Ishikawa (cell line): ENCODE results near the gene TNRC6A.

Experiments used
- CEBPB ChIP-seq: IDR thresholded peaks from 2 replicates; pipeline ENCODE4 v1.6.1; 2012
- CREB1 ChIP-seq: IDR thresholded peaks from 2 replicates; pipeline ENCODE4 v1.6.1; 2012; ENCODE audit warnings: low read depth
- EGR1 ChIP-seq: IDR thresholded peaks from 2 replicates; pipeline ENCODE4 v1.6.1; 2012
- EP300 ChIP-seq: IDR thresholded peaks from 2 replicates; pipeline ENCODE4 v1.6.1; 2012; ENCODE audit warnings: borderline replicate concordance
- FOXM1 ChIP-seq: IDR thresholded peaks from 2 replicates; pipeline ENCODE4 v1.6.1; 2012; ENCODE audit warnings: low read depth, borderline replicate concordance
- NFIC ChIP-seq: IDR thresholded peaks from 2 replicates; pipeline ENCODE4 v1.6.1; 2012
- RAD21 ChIP-seq: IDR thresholded peaks from 2 replicates; pipeline ENCODE4 v1.6.1; 2012; ENCODE audit warnings: low read depth
- TAF1 ChIP-seq: IDR thresholded peaks from 2 replicates; pipeline ENCODE4 v1.6.1; 2012; ENCODE audit warnings: low read depth, mild to moderate bottlenecking
- TCF12 ChIP-seq: IDR thresholded peaks from 2 replicates; pipeline ENCODE4 v1.6.1; 2012; ENCODE audit warnings: low read depth
- TEAD4 ChIP-seq: IDR thresholded peaks from 2 replicates; pipeline ENCODE4 v1.6.1; 2012
- YY1 ChIP-seq: IDR thresholded peaks from 2 replicates; pipeline ENCODE4 v1.6.1; 2012; ENCODE audit warnings: low read depth
- ZBTB7A ChIP-seq: IDR thresholded peaks from 2 replicates; pipeline ENCODE4 v1.6.1; 2012; ENCODE audit warnings: low read depth
- TF ChIP-seq, protein P1 (sequence below): IDR thresholded peaks from 2 replicates; pipeline ENCODE4 v1.6.1; 2012
- TF ChIP-seq, protein P2 (sequence below): IDR thresholded peaks from 2 replicates; pipeline ENCODE4 v1.6.1; 2012; ENCODE audit warnings: low read depth, mild to moderate bottlenecking
- TF ChIP-seq, protein P3 (sequence below): IDR thresholded peaks from 2 replicates; pipeline ENCODE4 v1.6.1; 2012

The TNRC6A gene

DNA sequence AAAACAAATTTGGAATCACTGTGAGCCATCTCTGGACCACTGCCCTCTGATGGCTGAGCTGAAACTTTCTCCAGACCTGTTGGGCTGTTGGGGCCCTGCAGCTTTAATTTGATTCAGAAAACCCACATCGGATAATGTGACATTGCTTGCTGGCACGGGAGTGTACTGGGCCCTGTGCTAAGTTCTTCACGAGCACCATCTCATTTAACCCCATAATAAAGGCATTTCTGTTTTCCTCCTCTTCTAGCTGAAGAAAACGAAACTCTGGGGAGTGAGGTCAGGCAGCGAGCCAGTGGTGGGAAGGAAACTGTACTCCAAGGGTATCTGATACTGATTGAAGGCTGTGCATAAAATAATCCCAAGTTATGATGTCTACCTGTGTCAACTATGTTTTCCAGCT is 34.5 kb upstream of the TNRC6A start:
- TF ChIP-seq TAF1, result no peak
- TF ChIP-seq, protein P1, sequence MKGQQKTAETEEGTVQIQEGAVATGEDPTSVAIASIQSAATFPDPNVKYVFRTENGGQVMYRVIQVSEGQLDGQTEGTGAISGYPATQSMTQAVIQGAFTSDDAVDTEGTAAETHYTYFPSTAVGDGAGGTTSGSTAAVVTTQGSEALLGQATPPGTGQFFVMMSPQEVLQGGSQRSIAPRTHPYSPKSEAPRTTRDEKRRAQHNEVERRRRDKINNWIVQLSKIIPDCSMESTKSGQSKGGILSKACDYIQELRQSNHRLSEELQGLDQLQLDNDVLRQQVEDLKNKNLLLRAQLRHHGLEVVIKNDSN, result no peak
- TF ChIP-seq, protein P2, sequence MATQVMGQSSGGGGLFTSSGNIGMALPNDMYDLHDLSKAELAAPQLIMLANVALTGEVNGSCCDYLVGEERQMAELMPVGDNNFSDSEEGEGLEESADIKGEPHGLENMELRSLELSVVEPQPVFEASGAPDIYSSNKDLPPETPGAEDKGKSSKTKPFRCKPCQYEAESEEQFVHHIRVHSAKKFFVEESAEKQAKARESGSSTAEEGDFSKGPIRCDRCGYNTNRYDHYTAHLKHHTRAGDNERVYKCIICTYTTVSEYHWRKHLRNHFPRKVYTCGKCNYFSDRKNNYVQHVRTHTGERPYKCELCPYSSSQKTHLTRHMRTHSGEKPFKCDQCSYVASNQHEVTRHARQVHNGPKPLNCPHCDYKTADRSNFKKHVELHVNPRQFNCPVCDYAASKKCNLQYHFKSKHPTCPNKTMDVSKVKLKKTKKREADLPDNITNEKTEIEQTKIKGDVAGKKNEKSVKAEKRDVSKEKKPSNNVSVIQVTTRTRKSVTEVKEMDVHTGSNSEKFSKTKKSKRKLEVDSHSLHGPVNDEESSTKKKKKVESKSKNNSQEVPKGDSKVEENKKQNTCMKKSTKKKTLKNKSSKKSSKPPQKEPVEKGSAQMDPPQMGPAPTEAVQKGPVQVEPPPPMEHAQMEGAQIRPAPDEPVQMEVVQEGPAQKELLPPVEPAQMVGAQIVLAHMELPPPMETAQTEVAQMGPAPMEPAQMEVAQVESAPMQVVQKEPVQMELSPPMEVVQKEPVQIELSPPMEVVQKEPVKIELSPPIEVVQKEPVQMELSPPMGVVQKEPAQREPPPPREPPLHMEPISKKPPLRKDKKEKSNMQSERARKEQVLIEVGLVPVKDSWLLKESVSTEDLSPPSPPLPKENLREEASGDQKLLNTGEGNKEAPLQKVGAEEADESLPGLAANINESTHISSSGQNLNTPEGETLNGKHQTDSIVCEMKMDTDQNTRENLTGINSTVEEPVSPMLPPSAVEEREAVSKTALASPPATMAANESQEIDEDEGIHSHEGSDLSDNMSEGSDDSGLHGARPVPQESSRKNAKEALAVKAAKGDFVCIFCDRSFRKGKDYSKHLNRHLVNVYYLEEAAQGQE, result no peak
- no peak for TF ChIP-seq EGR1
- no peak for TF ChIP-seq ZBTB7A
- no peak for TF ChIP-seq YY1
- no peak for TF ChIP-seq NFIC

DNA sequence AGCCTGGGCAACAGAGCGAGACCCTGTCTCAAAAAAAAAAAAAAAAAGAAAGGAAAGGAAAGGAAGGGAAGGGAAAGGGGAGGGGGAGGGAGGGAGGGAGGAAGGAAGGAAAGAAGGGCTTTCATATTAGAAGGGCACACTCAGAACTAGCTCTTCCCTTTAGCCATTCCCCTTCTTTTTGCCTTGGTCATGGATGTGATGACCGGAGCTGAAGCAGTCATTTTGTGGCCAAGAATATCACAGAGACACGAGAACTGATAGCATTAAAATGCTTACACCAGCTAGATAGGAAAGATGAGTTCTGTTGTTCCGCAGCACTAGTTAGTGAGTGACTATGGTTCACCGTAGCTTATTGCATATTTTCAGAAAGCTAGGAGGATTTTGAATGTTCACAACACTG is 32.8 kb upstream of the TNRC6A start:
- TF ChIP-seq EP300 (no peak), NFIC (no peak), FOXM1 (no peak), CREB1 (no peak), TEAD4 (no peak), YY1 (no peak), RAD21 (no peak), TAF1 (no peak), ZBTB7A (no peak), TCF12 (no peak), CEBPB (no peak), EGR1 (no peak)
- TF ChIP-seq, protein P3, sequence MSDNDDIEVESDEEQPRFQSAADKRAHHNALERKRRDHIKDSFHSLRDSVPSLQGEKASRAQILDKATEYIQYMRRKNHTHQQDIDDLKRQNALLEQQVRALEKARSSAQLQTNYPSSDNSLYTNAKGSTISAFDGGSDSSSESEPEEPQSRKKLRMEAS, result no peak
- TF ChIP-seq, protein P2, result no peak
- TF ChIP-seq, protein P1, result no peak

DNA sequence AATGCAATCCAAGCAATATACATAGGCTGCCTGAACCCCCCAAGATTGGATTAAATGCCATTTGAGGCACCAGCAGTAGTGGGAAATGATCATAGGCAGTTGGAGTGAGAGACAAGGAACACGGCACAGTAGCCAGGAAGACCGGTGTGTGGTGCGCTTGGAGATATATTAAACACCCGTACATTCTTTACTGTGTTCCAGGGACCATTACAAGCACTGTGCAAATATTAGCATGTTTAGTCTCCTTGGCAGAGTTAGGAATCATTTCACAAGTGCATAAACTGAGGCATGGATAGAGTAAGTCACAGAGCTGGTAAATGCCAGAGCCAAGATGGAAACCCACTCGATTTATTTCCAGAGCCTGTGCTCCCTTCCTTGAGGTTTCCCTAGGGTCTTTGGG is 31.1 kb upstream of the TNRC6A start:
- no peak for TF ChIP-seq TAF1

DNA sequence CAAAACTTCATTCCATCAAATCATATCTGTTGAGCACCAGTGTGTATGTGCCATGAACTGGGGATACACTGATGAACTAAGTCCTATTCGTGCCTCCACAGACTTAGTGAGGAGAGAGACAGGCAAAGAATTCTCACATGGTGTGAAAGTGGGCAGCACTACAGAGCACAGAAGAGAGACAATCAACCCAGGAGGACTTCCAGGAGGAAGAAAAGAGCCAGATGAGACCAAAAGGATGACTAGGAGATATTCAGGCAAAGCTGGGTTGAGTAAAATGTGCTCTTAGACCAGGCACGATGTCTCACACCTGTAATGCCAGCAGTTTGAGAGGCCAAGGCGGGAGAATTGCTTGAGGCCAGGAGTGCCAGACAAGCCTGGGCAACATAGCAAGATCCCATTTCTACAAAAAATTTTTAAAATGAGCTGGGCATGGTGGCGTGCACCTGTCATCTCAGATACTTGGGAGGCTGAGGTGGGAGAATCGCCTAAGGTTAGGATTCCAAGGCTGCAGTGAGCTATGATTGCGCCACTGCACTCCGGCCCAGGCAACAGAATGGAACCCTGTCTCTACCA is 30.2 kb upstream of the TNRC6A start:
- TF ChIP-seq EGR1 (no peak), TCF12 (no peak), CREB1 (no peak), EP300 (no peak), FOXM1 (no peak), CEBPB (no peak), TAF1 (no peak)
- TF ChIP-seq, protein P3, result no peak
- TF ChIP-seq, protein P2, result no peak
- TF ChIP-seq, protein P1, result no peak
